ENCODE measurements around the gene SUPT7L.
"Not testable (repeated sequence)": the region's sequence is repeated elsewhere in the genome, so short reads cannot be mapped to it uniquely, and the experiment has no call there.

The SUPT7L gene

DNA sequence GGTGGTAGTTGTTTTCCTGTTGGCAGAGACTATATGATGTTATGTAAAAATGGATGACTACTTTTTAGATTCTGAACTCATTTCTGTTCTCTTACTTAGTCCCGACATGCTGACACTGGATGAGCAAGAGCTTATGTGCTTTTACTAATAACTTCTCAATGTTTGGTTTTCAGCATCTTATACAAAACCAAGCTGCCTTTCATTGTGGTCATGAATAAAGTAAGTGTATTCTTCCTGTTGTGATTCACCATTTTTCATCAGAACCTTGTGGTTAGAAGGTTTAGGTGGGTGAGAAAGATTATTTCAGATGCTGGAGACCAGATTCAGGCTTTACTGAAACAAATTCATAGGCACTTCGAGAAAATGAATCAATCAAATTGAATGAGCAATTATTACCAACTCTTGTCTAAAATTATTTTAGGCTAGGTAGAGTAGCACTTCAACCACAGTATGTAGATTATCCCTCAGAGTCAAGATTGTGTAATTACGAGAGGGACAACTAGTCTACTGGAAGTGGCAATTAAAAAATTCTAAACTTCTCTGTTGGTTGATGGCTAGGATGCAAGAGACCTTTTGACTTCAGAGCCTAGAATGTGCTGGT lies 25.3 kb downstream of the SUPT7L start:
- no peak for DNase-seq (ENCODE audit: low read depth in 2 of 2)

- no peak for DNase-seq (ENCODE audit: low read depth in 2 of 2)
Measured at GRCh38 chr2:27636766-27637165, 26.6 kb downstream of the SUPT7L start.

DNA sequence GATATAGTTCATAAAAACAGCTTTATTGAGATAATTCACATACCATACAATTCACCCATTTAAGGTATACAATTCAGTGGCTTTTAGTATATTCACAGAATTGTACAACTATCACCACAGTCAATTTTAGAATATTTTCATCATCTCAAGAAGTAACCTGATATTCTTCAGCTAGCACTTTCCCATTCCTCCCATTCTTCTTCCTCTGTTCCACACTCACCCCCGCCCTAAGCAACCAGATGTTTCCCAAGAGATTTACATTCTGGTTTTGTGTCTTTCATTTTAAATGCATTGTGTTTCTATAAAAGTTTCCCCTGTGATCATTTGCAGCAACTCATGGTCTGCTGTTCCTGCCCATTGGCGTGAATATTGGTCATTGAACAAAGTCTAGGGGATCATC lies 29.1 kb downstream of the SUPT7L start:
- DNase-seq (ENCODE audit: low read depth in 2 of 2): no peak

- DNase-seq (ENCODE audit: low read depth in 2 of 2): not testable (repeated sequence)
Measured at GRCh38 chr2:27630257-27630656, 33.2 kb downstream of the SUPT7L start.

- DNase-seq (ENCODE audit: low read depth in 2 of 2): peak; percentile 86 to 92
Measured at GRCh38 chr2:27628767-27629709, 34.4 kb downstream of the SUPT7L start, which contains the start of the genes CCDC121 and GPN1. Gene CCDC121 (minus strand): TSS chr2:27629012. CDS start chr2:27627799, 1,213 bp downstream. Gene GPN1 (plus strand): TSS chr2:27629050. CDS start chr2:27629059, 9 bp downstream.

DNA sequence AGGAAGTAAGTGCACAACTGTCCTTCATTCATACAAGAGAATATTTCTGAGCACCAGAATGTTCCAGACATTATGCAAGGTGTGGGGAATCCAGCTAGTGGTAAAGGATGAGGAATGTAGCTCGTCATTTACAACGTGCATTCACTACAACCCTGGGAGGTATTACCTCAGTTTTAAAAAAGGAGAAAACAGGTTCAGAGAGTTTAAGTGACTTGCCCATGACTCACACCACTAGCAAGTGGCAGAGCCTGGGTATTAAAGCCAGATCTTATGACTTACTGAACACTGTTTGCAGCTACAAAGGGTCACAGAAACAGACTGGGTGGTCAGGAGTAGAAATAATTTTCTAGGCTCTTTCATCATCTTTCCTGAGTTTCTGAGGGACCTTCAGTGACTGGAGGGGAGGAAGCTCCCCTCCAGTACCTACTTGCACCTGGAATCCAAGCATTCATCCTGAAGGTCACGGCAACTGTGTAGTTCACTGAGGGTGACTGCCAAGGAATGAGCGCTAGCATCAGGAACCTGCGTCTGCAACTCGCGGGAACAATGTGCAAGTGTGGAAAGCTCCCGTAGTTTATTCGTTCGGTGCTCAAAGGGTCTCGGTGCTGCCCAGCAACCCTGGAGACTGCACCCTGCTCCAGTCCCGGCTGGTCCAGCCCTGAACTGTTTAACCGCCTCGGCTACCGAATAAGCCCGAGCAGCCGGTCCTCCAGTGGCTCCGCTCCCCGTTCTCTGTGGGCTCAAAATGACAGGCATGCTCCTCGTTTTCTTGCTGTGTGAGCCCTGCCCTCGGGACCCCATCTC lies 35.2 kb downstream of the SUPT7L start:
- peak in 1 of 2 donors; percentile 11 for DNase-seq (ENCODE audit: low read depth in 2 of 2)

DNA sequence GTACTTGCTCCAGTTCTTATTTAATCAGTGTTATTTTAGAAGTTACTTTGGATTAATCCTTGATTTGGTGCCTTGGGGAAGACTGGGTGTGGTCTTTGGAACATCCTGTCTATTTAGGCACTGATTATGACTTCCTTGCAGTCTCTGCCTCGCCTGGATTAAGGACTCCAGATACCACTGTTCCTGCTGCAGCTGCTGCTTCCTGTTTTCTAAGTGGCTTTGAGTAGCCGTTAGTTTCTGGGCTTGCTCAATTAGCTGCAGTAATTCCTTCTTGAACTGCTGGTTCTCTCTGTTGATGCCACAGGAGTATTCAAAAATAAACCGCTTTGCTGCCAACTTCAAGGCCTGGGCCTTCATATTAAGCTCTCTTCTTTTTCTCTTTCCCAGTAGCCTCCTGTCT lies 36.5 kb downstream of the SUPT7L start:
- not testable (repeated sequence) for DNase-seq (ENCODE audit: low read depth in 2 of 2)

DNA sequence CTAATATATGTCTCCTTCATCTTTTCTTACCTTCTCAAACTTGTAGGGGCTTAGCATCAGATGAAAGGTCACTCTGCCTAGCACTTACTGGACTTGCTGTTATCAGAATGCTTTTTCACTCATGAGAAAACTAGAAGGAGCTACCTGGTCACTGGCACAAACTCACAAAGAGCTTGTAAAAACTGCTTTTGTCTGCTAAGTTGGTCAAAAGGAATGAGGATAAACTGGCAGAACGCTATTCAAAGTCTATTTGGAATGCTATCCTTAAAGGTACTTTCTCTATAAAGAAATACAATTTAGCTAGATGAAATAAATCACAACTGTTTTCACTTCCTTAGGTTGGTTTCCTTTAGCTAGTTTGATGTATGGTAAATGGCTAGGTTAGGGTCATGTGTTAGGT lies 37.1 kb downstream of the SUPT7L start:
- not testable (repeated sequence) for DNase-seq (ENCODE audit: low read depth in 2 of 2)

- no peak for DNase-seq (ENCODE audit: low read depth in 2 of 2)
Measured at GRCh38 chr2:27624943-27625342, 38.5 kb downstream of the SUPT7L start.

GRCh38 chr2:27622921-27623384 lies 40.5 kb downstream of the SUPT7L start:
- no peak for DNase-seq (ENCODE audit: low read depth in 2 of 2)

GRCh38 chr2:27621524-27621923 lies 41.9 kb downstream of the SUPT7L start:
- no peak for DNase-seq (ENCODE audit: low read depth in 2 of 2)

GRCh38 chr2:27615316-27615715 lies 48.1 kb downstream of the SUPT7L start:
- DNase-seq (ENCODE audit: low read depth in 2 of 2): no peak

DNA sequence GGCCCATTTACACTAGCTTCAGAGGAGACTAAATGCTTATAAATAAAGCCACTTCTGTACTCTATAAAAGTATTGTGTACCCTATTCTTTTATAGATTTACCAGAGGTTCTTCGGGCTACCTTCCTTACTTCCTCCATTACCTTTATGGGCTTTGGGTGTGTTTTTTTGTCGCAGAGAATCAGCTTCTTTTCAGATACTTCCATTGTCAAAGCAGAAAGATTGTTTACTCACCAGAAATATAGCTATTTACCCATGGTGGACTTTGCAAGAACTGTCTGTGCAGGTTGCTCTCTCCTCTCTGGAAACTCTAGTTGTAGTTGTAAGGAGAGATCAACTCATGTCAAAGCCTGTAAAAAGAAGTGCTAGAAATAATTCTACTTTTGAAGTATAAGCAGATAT lies 49.4 kb downstream of the SUPT7L start:
- no peak for DNase-seq (ENCODE audit: low read depth in 2 of 2)

DNA sequence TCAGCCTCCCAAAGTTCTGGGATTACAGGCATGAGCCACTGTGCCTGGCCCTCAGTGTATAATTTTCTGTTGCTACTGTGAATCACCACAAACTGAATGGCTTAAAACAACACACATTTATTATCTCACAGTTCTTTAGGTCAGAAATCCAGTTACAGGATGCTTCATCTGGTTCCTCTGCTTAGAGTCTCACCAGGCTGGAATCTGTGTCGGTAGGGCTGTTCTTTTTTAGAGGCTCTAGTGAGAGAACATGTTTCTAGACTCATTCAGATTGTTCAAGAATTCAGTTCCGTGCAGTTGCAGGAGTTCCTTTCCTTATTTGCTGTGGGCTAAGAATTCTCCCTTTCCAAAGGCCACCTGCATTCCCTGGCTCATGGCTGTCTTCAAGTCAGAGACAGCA lies 56.8 kb downstream of the SUPT7L start:
- DNase-seq (ENCODE audit: low read depth in 2 of 2): no peak

Measured in stimulated activated CD4-positive, alpha-beta T cell treated with anti-CD3 and anti-CD28 coated beads, Interleukin-1b, Interleukin-23, amount 100 ng/mL, for 4 hours (primary cell).